Stimulated activated CD8-positive, alpha-beta memory T cell treated with anti-CD3 and anti-CD28 coated beads, Interleukin-4, amount 100 ng/mL, for 24 hours (primary cell): Measurements from ENCODE around the gene TXNDC5.

Experiments used
- DNase-seq: peaks from one replicate; pipeline ENCODE4 v3.0.0-alpha.2; 2020; ENCODE audit warnings: low read depth

The TXNDC5 gene

GRCh38 chr6:7910654-7911344 is at the start of gene TXNDC5:
TSS of gene TXNDC5 (minus strand) at chr6:7910788. CDS start at chr6:7910776, 12 bp downstream.
- DNase-seq, result peak; percentile 65

- DNase-seq, result no peak
Observed at GRCh38 chr6:7960141-7960540, 49.6 kb upstream of the TXNDC5 start.

- DNase-seq, result no peak
Observed at GRCh38 chr6:7959453-7959852, 48.9 kb upstream of the TXNDC5 start.

- DNase-seq, result no peak
Observed at GRCh38 chr6:7958464-7958863, 47.9 kb upstream of the TXNDC5 start.

- no peak for DNase-seq
Observed at GRCh38 chr6:7956257-7956656, 45.7 kb upstream of the TXNDC5 start.

GRCh38 chr6:7954477-7955200 is 44.1 kb upstream of the TXNDC5 start:
- DNase-seq, result no peak

- no peak for DNase-seq
Observed at GRCh38 chr6:7953753-7954152, 43.2 kb upstream of the TXNDC5 start.

- no peak for DNase-seq
Observed at GRCh38 chr6:7939864-7940228, 29.3 kb upstream of the TXNDC5 start.

- DNase-seq, result no peak
Observed at GRCh38 chr6:7939184-7939863, 28.7 kb upstream of the TXNDC5 start.

- no peak for DNase-seq
Observed at GRCh38 chr6:7938562-7939183, 28.1 kb upstream of the TXNDC5 start.

GRCh38 chr6:7933794-7934193 is 23.2 kb upstream of the TXNDC5 start:
- no peak for DNase-seq

- DNase-seq, result no peak
Observed at GRCh38 chr6:7932625-7933024, 22.0 kb upstream of the TXNDC5 start.

- no peak for DNase-seq
Observed at GRCh38 chr6:7924867-7925266, 14.3 kb upstream of the TXNDC5 start.

GRCh38 chr6:7922596-7922995 is 12.0 kb upstream of the TXNDC5 start:
- DNase-seq, result no peak

- no peak for DNase-seq
Observed at GRCh38 chr6:7921632-7922092, 11.1 kb upstream of the TXNDC5 start.

- no peak for DNase-seq
Observed at GRCh38 chr6:7921046-7921445, 10.5 kb upstream of the TXNDC5 start.

- no peak for DNase-seq
Observed at GRCh38 chr6:7920425-7920824, 9.8 kb upstream of the TXNDC5 start.

- DNase-seq, result no peak
Observed at GRCh38 chr6:7919871-7920270, 9.3 kb upstream of the TXNDC5 start.

- no peak for DNase-seq
Observed at GRCh38 chr6:7918403-7918802, 7.8 kb upstream of the TXNDC5 start.

GRCh38 chr6:7917729-7918128 is 7.1 kb upstream of the TXNDC5 start:
- DNase-seq, result no peak

- DNase-seq, result no peak
Observed at GRCh38 chr6:7916959-7917358, 6.4 kb upstream of the TXNDC5 start.

- no peak for DNase-seq
Observed at GRCh38 chr6:7914991-7915789, 4.6 kb upstream of the TXNDC5 start.
